ENCODE results near the gene PAK3. TPM values are rescaled to one million over a fixed set of nuclear protein-coding genes. Genes with fewer than 3 reads are reported as not detected.
A peak's percentile ranks its signal among the peaks of the same experiment; 100 is the strongest.

PAK3 gene
- polyA plus RNA-seq (2012; ENCODE audit: insufficient read depth, insufficient read length, low read depth): 0.29 TPM

DNA sequence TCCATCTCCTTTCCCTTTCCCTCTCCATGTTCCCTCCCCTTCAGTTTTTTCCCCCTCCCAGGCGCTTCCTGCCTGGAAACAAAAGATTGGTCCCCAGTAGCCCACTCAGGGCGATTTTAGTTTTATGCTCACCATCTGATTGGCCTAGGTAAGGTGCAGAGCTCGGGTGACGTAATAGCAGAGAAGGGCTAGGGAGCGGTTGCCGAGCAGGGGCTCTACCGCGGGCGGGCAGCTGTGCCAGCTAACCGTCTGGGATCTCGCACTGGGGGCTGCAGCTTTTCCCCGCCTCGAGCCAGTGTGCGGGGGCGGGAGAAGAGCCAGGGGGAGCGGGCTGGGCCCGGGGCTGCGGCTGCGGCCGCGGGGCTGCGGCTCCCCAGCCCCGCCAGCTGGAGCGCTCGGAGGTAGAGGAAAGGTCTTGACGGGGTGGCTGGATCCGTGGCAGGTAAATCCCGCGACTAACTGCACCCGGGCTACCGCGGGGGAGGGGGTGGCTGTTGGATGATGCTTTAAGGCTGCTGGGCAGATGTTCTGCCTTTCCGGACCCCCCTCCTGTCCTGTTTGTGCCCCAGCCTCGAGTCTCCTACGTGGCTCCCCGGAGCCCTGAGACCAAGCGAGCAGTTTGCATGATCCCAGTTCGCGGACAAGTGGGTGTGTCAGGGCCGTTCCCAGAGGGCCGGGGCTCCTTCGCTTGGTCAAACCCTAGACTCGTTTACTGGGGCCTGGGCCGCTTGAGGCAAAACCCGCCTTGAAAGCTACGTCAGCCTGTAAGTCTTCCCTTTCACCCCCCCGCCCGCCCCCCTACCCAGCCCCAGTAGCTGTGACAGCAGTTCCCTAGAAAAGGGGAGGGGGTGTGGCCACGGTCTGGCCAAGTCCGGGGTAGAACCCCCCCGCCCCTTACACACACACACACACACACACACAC lies at the start of gene PAK3:
PAK3 (plus strand) TSS at position 218 of the 922 bp plus-strand sequence. CDS start 26,913 bp downstream, outside the sequence.
- Histone ChIP-seq H3K4me1 (no peaks in the 10 kb centered on the region), H3K36me3 (no peaks in the 10 kb centered on the region), H3K4me3 (ENCODE audit: low read depth, low read length) (peak within 1 kb of the TSS; percentile 63), H3K9me3 (no peaks in the 10 kb centered on the region), H3K27me3 (peaks cover 3% of the 10 kb centered on the region; the same call in 1 of the 2 replicates)
- DNase-seq: peak; percentile 58
- TF ChIP-seq, protein P1, sequence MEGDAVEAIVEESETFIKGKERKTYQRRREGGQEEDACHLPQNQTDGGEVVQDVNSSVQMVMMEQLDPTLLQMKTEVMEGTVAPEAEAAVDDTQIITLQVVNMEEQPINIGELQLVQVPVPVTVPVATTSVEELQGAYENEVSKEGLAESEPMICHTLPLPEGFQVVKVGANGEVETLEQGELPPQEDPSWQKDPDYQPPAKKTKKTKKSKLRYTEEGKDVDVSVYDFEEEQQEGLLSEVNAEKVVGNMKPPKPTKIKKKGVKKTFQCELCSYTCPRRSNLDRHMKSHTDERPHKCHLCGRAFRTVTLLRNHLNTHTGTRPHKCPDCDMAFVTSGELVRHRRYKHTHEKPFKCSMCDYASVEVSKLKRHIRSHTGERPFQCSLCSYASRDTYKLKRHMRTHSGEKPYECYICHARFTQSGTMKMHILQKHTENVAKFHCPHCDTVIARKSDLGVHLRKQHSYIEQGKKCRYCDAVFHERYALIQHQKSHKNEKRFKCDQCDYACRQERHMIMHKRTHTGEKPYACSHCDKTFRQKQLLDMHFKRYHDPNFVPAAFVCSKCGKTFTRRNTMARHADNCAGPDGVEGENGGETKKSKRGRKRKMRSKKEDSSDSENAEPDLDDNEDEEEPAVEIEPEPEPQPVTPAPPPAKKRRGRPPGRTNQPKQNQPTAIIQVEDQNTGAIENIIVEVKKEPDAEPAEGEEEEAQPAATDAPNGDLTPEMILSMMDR (IDR thresholded peaks at IDR 0.05; ENCODE audit: low read depth, low read length): no peak

DNA sequence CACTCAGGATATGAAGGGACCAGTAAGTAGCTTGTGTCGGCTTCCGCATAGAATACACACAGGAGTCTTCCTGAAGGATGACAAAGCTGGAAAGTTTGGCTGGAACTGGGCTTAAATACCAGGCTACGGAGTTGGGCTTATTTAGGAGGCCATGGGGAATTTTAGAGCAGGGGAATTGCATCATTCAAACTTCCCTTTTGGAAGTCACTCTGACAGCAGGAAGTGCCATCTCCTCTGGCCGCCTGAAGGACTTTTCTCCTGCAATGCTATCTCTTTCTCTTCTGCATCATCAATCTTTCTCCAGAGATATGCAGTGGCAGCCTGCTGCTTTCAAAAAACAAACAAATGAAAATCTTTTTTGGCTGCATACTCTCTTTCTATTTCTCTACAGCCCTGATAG lies 48.4 kb upstream of the PAK3 start:
- H3K27me3 ChIP-seq: no peaks in the 10 kb centered on the region
- no peaks in the 10 kb centered on the region for H3K4me1 ChIP-seq
- TF ChIP-seq, protein P1 (IDR thresholded peaks at IDR 0.05; ENCODE audit: low read depth, low read length): no peak
- DNase-seq: no peak
- H3K4me3 ChIP-seq (ENCODE audit: low read depth, low read length): no peak overlapping the region
- no peaks in the 10 kb centered on the region for H3K36me3 ChIP-seq
- no peaks in the 10 kb centered on the region for H3K9me3 ChIP-seq

DNA sequence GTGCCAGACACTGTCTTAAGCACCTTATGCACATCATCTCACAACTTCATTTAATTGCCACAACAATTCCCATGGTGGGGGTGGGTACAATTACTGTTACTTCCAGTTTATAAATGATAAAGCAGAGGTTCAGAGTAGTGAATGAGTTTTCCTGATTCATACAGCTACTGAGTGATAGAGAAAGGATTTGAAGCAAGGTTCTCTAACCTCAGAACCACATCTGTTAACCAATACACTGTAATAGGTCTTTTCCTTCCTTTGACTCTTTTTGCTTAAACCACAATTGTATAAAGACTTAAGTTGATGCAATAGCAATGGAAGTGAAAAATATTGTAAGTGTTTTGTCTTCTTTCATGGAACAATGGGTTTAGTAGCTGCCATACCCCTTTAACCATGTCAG lies 43.5 kb upstream of the PAK3 start:
- no peak for DNase-seq
- Histone ChIP-seq H3K36me3 (no peaks in the 10 kb centered on the region), H3K9me3 (no peaks in the 10 kb centered on the region), H3K4me1 (no peaks in the 10 kb centered on the region), H3K4me3 (ENCODE audit: low read depth, low read length) (no peak overlapping the region), H3K27me3 (no peaks in the 10 kb centered on the region)
- TF ChIP-seq, protein P1 (IDR thresholded peaks at IDR 0.05; ENCODE audit: low read depth, low read length): no peak

DNA sequence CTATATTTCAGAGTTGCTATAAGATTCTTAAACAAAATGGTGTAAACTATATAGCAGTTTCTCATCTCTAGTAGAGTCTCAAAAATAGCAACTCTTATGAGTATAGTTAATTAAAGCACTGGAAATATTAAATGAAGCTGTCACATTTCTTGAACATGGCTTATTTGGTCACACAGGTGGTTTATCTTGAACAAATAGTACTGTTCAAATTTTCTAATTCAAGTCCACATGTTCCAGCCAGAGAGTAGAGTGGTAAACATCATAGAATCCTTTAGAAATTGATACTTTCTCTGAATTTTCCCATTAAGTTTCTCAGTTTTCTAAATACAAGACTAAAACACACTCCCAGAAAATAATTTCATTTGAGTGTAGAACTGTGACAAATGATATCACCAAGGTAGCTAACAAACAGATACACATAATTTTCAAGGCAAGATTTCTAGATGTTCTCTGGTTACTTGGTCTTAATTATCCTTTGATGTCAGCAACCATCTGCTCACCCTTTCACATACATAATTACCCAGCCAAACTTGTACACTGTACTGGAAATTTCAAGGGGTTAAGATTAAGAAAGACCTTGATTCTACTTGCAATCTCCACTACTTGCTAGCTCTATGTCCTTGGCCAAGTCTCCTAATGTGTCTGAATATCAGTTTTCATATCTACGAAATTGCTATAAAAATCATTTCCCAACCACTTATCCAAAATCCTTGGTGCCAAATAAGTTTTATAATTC lies 24.3 kb upstream of the PAK3 start:
- Histone ChIP-seq H3K36me3 (no peaks in the 10 kb centered on the region), H3K4me1 (no peaks in the 10 kb centered on the region), H3K4me3 (ENCODE audit: low read depth, low read length) (no peak overlapping the region), H3K27me3 (no peaks in the 10 kb centered on the region), H3K9me3 (no peaks in the 10 kb centered on the region)
- no peak for DNase-seq
- TF ChIP-seq, protein P1 (IDR thresholded peaks at IDR 0.05; ENCODE audit: low read depth, low read length): no peak

DNA sequence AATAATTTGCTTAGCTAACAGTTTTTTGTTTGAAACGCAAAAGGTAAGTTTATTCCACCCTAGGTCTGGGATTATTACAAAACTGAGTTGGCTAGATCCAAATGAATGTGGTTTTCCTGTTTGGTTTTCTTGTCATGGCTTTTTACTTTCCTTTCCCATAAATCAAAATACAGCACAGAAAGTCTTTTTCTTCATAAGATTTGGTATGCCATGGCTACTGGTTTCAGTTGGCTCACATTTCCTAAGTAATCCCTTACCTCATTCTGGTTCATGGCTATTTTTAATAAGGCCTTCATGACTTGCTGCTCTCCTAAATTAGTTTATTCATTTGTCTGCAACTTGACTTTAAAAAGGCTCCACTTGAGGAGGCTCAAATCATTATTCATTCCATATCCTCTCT lies 12.9 kb upstream of the PAK3 start:
- no peaks in the 10 kb centered on the region for H3K27me3 ChIP-seq
- H3K9me3 ChIP-seq: no peaks in the 10 kb centered on the region
- DNase-seq: no peak

More for the DNA sequence above, 12.9 kb upstream of the PAK3 start:
- no peaks in the 10 kb centered on the region for H3K36me3 ChIP-seq
- TF ChIP-seq, protein P1 (IDR thresholded peaks at IDR 0.05; ENCODE audit: low read depth, low read length): no peak
- no peak overlapping the region for H3K4me3 ChIP-seq (ENCODE audit: low read depth, low read length)
- H3K4me1 ChIP-seq: no peaks in the 10 kb centered on the region
